NCI-H1694 treated with DMSO at 0.1 percent for 48 hours (cell line): ENCODE data around the gene UMAD1.

Source experiments
- DNase-seq: peaks from one replicate; lab custom pipeline; 2025; lab: John Stamatoyannopoulos, UW

UMAD1 gene

DNA sequence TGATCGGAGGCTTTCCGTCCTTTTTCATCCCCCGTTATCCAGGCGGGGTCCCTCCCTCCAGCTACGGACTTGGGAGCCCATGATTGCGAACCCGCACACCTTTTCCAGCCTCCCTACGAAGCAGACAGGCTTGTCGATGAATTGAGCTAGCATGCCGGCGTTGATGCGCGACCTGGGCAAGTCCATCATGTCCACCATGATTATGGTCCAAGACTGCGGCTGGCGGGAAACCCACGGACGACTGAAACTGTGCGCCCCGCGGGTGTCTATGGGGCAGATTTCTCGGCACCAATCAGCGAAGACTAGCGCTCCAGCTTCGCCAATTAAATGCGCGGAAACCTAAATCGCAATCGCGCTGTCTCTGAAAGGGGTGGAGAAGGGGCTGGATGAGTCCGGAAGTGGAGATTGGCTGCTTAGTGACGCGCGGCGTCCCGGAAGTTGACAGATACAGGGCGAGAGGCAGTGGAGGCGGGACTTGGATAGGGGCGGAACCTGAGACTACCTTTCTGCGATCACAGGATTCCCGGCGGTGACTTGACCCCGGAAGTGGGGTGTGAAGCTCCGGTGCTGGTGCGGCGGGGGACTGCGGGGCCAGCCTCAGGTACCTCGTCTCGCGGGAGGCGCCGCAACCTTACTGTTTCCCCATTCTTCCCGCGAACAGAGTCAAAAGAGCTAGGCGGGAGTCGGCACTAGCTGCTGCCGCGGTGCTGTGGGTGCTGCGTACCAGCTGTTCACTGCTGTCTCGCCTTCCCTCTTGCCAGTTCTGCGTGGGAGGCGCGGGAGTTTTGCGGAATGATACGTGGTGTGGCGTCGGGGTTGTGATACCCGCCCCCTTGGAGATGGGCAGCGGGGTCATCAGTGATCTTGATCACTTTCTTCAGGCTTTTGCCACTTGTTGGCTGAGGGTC is at the start of gene UMAD1:
UMAD1 (plus strand) TSS at position 532 of the 908 bp plus-strand sequence. CDS start 32,620 bp downstream, outside the sequence.
- peak; percentile 98 for DNase-seq

DNA sequence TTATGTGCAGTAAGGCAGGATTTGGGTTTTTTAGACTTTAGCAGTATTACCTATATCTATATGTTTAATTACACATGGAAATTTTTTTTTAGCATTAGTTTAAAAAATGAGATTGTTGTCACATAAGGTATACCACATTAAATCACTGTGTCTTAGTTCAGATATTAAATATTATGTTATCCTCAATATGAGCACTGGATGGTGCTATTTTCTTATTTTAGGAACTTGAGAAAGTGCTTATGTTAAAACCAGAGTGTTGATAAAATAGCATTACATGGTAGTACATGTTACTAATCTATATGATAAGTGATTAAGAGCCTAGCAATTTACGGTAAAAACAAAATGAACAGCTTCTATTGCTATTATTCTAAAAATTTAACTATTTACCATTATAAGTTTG is 45.1 kb upstream of the UMAD1 start:
- DNase-seq: peak; percentile 63

DNA sequence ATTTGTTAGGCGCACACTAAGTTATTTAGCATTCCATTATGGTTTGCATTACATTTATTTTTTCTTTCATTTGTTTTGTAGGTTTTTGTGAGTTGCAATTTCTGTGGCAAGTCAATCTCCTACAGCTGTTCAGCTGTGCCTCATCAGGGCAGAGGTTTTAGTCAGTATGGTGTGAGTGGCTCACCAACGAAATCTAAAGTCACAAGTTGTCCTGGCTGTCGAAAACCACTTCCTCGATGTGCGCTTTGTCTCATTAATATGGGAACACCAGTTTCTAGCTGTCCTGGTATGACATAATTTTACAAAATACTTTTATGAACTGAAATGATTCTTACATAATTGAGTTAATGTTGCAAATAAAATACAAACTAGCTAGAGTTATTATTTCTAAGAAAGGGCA is 44.4 kb upstream of the UMAD1 start:
- no peak for DNase-seq

DNA sequence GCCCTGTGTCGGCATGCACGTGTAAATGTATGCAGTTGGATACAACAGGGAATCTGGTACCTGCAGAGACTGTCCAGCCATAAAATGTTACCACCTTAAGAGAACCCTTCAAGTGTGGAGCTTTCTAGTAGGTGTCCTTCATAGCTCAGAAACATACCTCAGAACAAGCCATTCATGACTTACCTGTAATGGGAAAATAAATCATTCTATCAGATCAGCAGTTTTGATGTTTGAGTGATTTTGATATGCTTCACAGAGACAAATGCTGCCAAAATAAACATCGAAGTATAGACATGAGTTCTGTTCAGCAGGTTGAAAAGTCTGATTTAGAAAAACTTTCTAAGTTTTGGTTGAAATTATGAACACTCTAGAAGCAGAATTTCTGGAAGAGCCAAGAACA is 33.5 kb upstream of the UMAD1 start:
- DNase-seq: no peak

DNA sequence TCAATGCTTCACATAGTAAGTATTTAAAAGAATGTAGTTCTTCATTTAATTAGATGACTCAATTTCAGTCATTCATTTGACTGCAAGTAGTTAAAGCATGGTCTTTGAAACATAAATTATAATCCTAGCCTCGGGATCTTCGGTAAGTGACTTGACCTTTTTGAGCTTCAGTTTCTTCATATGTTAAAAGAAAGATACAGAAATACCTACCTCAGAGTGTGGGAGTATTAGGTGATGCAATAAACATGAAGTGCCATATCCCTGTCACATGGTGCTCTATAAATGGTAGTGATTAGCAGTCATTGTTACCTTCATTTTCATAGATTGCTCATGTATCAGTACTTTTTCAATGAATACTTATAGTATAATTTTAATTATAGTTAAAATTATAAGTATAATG is 31.2 kb upstream of the UMAD1 start:
- DNase-seq: no peak

DNA sequence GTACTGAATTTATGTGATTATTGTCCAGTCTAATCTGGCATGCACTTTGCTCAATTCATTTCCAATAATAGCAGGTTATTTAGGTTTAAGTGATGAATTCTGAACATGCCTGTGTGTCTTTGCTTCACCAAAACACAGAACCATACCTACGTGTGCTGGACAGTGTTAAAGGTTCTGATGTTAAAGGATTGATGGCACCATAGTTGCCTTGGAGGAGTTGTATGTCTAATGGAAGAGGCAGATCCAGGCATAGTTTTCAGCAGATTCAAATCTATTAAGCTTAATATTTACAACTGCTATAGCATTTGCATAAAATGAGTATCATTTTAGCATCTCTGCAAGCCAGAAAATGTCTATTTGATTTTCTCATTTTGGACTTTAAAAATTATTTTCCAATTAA is 28.0 kb upstream of the UMAD1 start:
- DNase-seq: no peak

DNA sequence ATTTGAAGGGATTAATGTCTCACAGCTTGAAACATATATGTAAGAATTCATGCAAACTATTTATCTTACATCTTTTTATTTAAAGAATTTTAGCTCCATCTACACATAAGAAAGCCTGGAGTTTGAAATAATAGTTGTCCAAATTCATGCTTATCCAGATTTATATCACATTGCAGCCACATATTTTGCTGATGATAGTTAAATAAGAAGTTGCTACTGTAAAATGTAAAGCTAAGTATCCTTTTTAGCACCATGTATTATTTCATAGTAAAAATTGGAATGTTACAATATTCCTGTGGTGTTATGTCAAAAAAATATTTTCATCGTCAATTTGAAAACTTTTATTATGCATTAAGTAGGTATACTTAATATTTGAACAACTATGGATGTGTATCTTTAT is 27.3 kb upstream of the UMAD1 start:
- DNase-seq: no peak

DNA sequence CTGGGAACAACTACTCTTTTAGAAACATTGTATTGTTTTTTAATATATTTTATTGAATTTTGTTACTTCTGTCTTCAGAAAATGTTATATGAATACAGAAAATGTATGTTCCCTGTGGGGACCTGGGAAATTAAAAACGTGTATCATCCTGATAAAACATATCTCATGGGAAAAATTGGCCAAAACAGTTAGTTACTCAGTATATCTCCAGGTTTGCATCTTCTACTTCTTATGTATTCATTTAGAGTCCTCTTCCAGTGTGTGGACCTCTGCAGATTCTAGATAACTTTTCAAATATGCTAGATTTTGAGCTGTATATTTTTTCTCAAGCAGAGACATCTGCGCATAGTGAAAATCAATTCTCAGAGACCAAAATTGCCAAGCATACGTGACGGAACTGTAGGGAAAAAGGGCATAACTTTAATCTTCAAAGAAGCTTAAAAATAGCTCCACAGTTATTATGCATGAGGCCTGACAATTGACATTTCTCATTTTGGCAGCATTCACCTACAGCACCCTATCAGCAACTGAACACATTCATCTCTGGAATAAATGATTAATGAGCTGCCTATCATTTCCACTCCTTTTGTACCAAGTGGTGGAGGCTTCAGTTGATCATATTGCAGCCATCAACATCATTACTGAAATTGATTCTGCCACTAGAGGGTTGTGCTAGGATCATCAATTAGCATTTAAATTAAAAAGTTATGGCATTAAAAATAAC is 26.4 kb upstream of the UMAD1 start:
- no peak for DNase-seq

DNA sequence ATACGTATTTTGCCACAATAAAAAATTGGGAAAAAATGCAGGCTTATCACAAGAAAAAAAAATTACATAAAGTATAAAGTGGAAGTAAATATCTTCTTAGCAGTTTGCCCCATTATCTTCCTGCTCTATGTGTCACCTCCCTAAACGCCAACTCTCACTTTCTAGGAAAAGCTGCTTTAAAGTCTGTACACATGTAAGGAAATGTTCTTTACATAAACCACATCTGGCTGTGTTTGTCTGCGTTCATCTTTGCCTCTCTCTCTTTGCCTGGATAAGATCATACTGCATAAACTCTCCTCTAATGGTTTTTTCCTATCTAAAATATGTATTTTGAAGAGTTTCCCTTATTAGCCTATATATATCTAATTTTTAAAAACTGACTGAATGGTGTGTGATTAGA is 23.0 kb upstream of the UMAD1 start:
- DNase-seq: no peak

DNA sequence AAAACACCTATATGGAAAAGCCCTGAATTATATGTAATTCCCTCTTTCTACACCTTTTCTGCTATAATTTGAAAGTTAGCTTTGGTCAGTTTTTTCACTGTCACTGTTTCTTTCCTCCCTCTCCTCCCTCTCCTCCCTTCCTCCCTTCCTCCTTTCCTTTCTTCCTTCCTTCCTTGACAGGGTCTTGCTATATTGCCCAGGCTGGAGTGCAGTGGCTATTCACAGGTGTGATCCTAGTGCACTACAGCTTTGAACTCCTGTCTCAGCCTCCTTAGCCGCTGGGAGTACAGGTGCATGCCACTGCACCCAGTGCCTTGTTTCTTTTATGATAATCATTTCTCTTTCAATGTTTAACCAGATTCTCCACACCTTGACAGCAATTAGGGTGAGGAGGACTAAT is 22.1 kb upstream of the UMAD1 start:
- no peak for DNase-seq

DNA sequence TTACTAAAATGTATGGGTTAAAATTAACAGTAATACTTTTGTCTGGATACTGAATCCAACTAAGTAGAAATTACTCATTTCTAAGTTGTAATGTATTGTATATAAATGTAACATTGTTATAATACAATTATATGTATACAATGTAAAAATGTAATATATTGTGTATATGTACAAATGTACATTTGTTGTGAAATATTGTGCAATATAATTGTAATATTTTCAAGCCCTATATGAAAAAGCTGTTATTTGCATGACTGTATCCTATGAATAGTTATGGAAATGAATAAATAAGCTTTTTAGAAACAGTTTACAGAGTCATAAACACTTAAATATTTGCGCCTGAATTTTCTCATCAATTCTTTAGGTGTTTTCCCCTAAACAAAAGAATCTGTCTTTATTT is 20.3 kb upstream of the UMAD1 start:
- no peak for DNase-seq

DNA sequence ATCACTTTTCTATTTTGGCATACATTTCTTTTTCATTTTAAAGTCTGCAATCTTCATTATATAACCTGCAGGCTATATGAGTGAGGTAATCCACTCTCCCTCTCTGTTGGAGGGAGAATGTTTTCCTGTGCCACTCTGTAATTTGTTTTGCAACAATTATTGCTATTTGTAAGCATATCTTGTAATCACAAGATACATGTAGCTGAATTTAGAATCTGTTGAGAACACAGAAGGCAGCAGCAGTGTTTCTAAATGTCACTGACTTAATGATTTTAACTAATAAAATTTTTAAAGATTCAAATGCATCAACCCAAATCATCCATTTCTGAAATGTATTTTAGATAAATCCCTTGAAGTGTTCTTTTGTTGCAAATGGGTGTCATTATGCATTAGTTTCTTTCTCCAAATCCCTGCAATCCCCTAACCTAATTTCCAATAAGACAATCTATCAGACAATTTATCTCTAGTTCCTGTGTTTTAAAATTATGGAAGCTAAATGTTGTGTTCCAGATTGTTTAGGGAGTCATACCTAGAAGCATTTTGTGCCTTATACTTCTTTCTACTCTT is 19.8 kb upstream of the UMAD1 start:
- no peak for DNase-seq

DNA sequence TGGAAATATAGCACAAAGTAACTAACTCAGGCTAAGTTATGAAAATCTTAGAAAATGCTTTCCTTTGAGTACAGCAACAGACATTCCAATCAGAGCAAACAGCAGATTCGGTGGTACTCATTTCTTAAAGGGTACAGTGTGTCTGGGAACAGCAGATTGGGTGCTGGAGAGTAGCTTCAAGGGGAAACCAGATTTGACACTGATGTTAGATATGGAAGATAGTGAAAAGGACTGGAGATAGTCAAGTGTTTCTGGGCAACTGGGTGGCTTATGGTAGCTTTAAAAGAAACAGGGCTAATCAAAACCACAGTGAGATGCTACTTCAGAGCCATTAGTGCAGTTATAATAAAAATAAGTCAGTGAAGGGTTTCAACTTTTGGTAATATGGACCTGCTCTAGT is 12.1 kb upstream of the UMAD1 start:
- no peak for DNase-seq

DNA sequence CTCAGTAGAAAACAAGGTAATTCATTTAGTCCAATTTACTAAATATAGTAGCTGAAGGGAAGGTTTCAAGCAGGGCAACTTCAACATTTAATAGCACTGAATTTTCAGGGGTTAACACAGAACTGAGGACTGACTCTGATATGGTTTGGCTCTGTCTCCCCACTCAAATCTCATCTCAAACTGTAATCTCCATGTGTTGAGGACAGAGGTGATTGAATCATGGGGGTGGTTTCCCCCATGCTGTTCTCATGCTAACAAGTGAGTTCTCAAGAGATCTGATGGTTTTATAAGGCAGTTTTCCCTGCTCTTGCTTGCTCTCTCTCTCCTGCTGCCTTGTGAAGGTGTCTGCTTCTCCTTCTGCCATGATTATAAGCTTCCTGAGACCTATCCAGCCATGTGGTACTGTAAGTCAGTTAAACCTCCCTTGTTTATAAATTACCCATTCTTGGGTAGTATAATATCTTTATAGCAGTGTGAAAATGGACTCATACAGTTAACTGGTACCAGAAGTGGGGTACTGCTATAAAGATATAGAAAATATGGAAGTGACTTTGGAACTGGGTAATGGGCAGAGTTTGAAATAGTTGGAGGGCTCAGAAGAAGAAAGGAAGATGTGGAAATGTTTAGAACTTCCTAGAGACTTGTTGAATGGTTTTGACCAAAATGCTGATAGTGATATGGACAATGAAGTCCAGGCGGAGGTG is 9.8 kb upstream of the UMAD1 start:
- no peak for DNase-seq

DNA sequence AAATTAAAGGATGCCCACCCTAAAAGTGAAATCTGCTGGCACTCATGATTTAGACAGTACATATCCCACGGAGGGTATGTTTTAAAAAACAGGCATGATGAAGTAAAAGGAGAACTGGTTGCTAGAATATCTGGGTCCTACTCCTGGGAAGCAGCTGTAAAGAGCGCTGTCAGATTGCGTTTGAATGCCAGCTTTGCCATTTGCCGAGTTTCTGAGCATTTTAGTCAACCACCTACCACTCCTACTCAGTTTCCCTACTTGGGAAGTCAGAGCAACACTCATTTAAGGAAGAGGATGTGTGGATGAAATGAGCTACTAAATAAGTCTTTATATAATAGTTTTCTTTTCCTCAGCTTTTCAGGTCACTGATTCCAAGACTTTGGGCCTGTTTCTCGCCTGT is 1.1 kb upstream of the UMAD1 start:
- DNase-seq: no peak

DNA sequence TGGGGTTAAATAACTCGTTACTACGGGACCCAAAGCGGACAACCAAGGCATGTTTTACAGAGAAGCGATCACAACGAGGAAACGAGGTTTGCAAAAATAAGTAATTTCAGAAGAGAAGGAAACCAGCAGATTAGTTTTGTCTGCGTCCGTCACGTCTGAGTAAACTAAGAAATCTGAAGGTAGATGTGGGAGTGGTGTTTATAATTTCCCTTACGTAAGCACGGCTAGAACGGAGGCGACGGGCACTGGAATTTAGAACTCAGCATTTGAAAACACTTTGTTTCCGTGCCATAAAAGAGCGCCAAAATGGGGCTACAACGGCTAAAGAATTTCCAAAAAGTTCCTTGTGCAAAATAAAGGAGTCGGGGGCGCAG is 718 bp upstream of the UMAD1 start:
- DNase-seq: no peak

DNA sequence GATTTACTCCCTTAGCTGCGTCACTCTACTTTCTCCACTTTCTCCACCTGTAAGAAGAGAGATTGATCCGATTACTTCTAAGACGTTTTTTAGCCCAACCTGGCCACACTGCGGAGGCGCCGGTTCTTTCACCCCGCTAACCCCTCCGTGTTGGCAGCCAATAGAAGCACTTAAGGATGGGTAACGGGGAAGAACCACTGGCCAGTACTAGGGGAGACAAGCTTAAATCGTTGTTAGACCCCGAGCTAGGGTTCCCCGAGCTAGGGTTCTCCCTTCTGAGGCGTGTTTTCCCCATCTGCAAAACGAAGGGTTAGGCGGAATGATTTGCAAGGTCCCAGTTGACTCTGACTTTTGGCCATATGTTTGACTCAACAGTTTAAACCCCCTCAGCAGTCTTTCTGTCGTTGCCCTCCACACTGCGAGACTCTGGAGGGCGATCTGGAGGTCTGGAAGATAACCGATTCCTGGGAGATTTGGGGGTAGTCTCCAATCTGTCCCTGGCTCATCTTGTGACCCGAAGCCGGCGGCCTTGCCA is 644 bp downstream of the UMAD1 start:
- no peak for DNase-seq

DNA sequence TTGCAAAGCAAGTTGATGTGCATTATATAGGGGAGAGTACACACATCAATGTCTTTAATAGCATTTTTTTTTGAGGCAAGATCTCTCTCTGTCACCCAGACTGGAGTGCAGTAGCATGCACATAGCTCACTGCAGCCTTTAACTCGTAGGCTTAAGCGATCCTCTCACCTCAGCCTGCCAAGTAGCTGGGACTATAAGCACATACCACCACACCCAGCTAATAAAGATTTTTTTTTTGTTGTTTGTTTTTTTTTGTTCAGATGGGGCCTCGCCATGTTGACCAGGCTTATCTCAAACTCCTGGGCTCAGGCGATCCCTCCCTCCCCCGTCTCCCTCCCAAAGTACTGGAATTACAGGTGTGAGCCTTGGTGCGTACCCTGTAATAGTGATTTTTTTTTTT is 1.5 kb downstream of the UMAD1 start:
- no peak for DNase-seq

DNA sequence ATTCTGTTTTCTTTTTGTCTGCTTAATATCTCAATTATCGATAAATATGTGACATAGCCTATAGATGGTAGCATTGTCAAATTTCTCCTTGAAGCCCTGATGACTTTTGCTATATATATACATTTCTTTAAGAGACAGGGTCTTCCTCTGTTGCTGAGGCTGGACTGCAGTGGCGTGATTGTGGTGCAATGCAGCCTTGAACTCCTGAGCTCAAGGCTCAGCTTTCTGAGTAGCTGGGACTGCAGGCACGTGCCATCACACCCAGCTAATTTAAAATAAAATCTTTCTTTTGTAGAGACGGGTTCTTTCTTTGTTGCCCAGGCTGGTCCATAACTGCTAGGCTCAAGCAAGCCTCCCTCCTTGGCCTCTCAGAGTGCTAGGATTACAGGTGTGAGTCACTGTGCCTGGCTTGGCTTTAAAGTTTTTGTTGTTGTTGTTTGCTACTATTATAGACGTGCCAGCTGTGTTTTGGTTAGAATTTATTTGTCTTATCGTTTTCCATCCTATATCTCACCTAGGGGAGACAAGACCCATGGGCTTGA is 7.0 kb downstream of the UMAD1 start:
- DNase-seq: no peak

DNA sequence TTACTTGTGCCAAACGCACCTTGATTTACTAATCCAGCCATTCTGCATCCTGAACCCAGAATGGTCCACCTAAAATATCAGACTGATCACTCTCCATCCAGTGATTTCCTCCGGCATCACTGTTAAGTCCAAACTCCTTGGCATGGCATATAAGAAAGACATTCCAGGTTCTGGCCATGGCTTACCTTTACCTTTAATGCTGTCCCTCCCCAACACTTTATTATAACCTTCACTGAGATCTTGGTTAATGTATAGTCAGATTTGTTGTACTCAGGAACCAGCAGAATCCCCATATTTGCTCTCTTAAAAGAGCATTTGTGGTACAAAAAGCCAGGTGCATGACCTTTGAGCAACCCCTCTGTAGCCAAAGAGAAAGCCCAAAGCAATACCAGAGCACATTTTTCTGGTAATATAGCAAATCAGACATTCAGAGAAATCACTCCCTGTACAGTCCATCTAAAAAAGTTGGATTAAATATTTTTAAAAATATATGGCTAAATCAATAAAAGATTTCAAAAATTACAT is 10.2 kb downstream of the UMAD1 start:
- DNase-seq: no peak

DNA sequence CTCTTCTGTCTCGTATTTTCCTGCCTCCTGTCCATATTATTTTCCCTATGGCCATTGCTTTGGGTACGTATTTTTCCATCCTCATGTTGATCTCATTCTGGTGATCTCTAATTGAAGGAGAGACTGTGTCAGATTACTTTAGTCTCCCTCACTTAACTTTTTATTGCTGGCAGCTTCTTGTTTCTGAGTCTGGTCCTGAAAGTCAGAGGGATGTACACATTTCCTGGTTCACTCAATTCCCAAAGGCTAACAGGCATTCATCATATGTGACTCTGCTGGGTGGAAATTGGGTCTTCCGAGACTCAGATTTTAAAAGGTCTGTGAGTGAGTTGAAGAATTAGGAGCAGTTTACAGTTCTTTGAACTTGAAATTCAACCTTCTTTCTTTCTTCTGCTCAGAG is 10.9 kb downstream of the UMAD1 start:
- DNase-seq: no peak
